ENCODE results near the gene ADARB1.

Gene ADARB1

DNA sequence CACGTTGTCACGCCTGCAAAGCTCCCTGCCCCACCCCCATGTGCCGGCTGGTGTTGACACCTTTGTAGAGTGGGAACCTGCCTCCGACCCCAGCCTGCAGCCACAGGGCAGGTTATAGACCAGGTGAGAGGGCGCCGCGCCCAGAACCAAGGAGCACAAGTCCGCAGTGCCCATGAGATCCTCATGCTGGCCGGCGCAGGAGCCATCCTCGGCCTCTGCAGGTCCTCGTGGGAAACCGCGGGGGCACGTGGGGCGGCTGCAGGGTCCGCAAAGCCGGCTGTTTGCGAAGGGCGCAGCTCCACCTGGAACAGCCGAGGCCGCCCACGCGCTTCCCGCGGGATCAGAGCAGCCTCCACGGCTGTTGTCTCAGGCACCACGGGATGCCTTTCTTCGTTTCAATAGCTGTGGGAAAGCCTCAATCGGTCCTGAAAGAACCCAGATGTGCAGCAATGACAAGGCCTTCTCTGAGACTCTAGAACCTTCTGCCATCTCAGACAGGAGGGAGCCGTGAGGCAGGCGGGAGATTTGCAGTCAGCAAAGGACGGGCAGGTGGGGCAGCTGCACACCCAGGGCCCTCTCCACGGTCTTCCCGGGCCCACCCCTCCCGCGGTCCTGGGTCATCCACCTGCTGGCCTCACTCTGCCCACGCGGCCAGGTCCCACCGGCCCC lies 183.4 kb downstream of the ADARB1 start:
- DNase-seq, result peak in 1 of 3 experiments; percentile 30

GRCh38 chr21:45258466-45258865 lies 184.1 kb downstream of the ADARB1 start:
- DNase-seq, result peak in 2 of 3 experiments; percentile 19 to 59

- DNase-seq, result no peak
Measured at GRCh38 chr21:45259206-45259840, 184.9 kb downstream of the ADARB1 start.

DNA sequence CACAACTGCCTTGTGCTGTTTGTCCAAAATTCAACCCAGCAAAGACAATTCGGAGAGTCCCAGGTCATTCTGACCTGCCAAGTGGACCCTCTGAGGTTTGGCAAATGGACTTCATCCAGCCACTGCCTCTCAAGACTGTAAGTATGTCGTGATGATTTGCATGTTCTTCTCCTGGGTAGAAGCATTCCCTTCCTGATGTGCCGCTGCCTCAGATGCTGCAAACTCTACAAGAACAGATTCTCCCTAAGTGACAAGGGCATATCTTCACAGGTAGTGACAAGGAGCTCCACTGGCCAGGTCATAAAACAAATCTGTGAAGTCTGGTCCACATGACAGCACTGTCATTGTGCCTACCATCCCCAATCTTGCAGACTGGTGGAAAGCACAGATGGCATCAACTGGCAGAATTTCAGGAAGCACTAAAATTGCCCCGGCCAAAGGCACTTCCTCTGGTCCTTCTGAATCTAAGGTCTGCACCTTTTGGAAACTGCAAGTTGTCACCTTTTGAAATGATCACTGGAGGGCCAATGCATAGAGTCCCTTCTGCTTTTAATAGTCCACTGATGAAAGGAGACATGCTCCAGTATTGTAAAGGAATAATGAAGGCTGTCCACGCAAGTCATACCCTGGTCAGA lies 185.9 kb downstream of the ADARB1 start:
- DNase-seq, result no peak

DNA sequence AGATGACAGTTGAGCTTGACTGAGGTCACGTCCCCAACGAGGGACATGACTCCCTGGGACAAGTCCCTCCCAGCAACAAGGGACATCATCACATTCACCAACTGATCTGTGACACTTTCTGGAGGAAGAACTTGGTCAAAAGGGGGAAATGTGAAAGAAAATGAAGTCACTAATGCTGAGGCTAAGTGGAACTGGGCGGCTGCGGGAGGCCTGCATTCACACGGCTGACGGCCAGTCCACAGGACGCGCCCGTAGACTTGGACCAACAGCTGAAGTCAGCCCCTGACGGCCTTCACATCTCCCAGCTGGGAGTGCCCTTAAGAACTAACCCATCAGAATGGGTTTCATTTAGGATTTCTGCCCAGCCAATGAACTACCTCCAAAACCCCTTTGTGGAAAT lies 186.7 kb downstream of the ADARB1 start:
- no peak for DNase-seq

DNA sequence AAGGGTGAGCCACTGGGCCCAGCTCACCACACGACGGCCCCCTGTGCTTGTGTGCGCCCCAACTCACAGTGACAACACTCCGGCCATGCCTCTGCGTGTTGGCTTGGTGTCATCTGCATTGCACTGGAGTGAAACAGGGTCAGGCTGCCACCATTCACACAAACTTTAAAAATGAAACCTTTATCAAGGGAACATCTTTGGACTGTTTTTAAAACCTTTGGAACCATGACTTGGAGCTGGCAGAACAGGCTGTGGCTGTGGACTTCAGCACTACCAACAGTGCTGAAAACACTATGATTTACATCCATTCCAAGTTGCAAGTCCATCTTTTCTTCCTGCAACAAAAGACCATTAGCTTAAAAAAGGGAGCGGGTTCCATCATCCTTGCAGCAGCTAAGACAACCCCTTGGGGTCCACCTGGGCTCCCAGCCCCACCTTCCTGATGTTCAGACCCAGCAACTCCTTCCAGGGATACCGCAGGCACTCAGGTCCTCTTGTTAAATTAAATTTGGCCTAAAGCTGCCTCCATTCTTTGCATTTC lies 187.7 kb downstream of the ADARB1 start:
- no peak for DNase-seq

DNA sequence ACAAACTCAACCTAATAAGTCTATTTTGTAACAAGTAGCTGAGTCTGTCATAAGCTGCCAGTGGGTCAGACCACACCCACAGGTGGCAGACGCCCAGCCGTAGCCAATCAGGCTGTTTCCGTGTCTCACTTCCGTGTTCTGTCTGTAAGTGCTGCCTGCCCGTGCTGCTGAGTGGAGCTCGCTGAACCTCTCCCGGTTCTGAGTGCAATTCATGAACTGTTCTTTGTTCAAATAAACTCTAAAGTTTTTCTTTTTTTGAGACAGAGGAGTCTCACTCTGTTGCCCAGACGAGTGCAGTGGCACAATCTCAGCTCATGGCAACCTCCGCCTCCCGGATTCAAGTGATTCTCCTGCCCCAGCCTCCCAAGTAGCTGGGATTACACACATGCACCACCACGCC lies 188.2 kb downstream of the ADARB1 start:
- DNase-seq, result peak in 1 of 3 experiments; percentile 31

- no peak for DNase-seq
Measured at GRCh38 chr21:45263534-45263933, 189.2 kb downstream of the ADARB1 start.

DNA sequence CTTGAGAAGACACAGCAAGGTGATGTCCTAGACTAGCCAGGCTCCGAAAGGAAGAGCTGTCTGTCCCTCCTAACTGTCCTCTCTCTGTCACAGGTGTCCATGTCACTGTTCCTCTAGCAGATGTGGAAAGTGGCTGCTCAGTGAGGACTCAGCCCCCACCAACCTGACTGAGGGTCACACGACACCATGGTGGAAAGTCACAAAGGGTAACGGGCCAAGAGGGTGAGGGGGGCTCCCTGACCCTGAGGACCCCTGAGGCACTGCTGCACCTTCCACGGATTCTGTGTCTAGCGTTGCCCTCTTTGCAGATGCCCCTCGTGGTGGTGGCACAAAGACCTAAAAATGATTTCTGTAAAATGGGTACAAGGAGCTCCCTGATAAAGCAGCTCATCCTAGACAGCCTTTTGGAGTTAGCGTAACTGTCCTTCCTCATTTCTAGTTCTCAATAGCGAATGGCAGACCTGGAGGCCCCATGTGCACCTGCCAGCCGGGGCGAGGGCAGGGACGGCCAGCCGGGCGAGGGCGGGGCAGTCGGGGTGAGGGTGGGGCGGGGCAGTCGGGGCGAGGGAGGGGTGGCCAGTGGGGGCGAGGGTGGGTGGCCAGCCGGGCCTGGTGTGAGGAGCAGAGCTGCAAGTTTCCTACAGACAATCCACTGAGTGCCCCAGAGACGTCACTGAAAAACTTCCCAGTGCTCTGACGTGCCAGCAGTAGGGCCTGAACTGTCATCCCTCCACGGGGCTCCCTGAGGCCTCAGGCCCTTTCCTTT lies 189.9 kb downstream of the ADARB1 start:
- DNase-seq, result no peak

GRCh38 chr21:45264912-45265515 lies 190.6 kb downstream of the ADARB1 start:
- no peak for DNase-seq

DNA sequence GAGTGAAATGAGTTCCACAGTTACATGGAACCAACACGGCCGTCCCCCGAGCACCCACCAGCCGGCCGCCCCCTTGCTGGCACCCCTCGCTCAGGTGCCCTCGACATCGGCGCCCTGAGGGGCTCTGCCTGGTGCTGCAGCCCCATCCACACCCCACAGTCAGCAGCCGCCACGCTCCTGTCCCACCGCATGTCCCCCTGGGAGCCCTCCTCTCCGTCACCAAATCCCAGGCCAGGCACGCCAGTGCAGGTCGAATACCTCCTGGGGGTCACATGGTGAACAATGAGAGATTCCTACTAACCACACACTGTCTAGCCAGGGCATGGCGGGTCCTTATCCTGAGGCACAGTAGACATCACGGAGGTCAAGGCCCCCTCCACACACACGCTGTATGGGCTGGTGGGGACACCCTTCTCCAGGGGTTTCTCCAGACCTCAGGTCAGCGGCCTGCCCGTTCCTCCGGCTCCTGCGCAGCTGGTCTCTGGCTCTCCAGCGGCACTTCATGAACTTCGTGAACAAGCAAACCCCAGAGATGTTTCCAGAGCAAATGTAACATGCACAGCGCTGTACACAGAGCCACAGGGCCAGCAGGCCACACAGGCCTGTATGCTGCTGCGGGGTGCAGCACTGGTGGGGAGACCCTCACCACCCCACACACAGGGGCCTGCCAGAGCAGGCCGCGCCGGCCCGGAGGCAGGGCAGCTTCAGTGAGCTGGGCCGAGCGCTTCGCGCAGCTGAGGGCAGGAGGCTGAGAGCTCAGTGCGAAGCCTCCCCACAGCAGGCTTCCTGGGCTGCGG lies 191.5 kb downstream of the ADARB1 start:
- DNase-seq, result no peak

GRCh38 chr21:45266518-45267389 lies 192.4 kb downstream of the ADARB1 start:
- DNase-seq, result no peak

DNA sequence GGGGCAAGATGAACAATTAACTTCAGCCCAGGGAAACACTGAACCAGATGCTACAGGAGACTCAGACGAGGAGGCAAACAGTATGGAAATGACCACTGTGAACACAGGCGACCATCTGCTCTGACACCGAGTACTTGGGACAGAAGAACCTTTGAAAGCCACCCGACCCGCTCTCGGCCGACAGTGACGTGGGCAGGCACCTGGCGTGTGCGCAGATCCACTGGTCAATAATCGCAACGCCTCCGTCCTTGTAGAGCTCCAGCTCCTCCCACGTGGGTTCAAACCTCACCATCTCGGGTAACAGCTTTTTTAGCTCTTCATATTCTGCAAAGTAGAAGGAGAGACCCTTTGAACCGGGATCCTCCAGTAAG lies 193.0 kb downstream of the ADARB1 start:
- no peak for DNase-seq

GRCh38 chr21:45269861-45270260 lies 195.5 kb downstream of the ADARB1 start:
- no peak for DNase-seq

GRCh38 chr21:45270306-45270821 lies 196.0 kb downstream of the ADARB1 start:
- DNase-seq, result no peak

Data from NCI-H1417 (cell line).